HG03175 (cell line): ENCODE results near the gene FOXJ1.

Source experiments
- ATAC-seq: cut with Tn5 transposase; IDR thresholded peaks from one replicate; pipeline ENCODE4 v1.9.1; 2021; ENCODE audit warnings: mild to moderate bottlenecking, moderate library complexity; ENCODE audit not compliant: unreplicated experiment

FOXJ1 gene

DNA sequence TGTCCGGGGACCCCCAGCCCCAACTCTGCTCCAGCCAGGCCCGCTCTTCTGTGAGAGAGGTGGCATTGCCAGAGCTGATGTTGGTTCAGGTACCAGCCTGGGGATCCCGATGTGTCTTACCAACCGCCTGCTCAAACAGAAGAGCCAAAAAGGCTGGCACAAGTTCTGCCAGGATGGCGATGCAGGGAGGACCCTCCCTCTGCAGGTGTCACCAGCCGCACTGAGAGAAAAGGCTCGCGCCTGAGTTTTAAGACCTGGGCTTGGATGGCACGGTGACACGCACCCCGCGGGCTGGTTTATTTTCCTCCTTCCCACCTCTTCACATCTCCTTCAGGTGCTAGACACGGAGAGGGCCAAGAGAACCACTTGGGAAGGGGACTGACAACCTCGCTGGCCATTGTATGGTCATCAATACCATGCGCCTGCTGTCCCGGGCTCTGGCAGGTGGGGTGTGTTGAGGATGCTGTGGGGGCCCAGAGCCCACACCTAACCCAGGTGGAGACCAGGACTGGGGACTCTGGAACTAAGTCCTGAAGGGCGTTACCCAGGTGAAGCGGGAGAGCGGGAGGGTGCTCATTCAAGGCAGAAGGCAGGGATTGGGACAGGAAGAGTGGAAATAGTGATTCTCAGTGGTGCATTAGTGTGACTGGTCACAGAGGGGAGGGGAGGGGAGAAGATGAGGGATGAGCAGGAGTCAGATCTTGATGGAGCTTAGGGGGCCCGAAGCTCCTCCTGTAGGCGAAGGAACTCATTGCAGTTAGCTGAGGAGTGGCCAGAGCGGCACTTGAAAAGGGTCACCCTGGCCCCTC is 16.3 kb downstream of the FOXJ1 start:
- no peak for ATAC-seq

DNA sequence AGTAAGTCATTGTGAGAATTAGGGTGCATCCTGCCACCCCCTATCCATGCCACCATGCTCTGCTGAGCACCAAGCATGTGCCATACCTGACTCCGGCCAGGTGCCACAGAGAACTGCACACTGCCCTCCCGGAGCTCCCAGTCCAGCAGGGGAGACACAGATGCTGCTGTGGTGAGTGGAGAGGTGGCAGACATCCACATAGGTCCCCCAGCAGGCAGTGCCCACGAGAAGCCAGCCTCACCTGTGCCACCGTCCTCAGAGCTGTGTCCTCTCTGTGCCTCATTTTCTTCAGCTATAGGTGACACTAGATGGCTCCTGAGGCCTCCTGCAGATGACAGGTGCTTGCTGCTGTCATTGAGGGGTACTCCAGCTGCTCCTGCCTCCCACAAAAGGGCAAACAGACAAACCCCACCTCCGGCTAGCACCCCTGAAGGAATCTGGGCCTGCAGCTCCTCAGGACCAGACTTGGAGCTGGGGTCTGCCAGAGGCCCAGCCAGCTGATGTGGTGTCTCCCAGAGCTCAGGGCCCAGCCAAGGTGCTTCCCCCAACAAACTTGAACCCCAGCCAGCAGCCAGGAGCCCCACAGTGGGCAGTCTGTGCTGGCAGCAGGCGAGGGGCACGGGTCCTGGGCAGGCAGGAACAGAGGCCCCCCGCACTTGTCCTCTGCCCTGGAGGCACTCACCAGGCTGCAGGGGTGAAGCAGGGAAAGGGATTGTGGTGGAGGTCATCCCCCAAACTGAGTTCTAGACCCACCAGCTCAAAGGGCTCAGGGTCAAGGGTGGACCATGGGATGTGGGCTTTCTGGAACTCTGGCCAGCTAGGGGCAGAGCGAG is 17.1 kb downstream of the FOXJ1 start:
- ATAC-seq, result no peak

DNA sequence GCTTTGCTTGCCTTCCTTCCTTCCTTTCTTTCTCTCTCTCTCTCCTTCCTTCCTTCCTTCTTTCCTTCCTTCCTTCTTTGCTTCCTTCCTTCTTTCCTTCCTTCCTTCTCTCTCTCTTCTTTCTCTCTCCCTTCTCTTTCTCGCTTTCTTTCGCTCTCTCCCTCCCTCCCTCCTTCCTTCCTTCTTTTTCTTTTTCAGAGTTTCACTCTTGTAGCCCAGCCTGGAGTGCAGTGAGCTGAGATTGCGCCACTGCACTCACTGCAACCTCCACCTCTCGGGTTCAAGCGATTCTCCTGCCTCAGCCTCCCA is 17.9 kb downstream of the FOXJ1 start:
- no peak for ATAC-seq

DNA sequence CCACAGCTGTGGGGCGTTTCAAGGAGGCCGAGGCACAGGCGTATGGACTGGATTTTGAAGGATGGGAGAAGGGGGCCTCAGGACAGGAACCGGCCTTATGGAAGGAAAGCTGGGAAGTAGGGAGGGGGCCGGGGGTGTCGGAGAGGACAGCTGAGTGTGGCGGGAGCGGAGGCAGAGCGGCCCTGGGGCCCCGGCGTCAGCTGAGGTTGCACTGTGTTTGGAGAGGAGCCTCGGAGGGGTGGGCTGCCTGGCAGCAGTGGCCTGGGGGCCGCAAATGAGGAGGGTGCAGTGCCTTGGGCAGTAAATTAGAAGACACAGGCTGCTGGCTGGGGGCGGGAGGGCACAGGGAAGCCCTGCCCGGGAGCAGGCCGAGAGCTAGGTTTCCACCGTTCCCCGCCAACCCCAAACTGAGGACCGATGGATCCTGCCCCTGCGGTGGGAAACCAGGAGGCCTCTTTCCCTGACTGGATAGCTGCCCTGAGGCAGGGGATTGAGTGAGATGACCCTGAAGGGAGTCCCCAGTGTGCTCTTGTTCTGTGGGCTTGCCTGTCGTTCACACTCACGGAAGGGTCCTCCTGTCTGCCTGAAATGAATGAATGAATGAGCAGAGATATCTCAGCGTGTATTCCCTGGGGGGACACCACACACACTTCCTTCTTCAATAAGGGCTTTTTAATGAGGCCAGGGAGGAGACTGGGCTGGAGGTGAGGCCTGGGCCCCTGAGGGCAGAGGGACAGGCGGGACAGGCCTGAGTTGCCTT is 18.4 kb downstream of the FOXJ1 start:
- ATAC-seq, result no peak

DNA sequence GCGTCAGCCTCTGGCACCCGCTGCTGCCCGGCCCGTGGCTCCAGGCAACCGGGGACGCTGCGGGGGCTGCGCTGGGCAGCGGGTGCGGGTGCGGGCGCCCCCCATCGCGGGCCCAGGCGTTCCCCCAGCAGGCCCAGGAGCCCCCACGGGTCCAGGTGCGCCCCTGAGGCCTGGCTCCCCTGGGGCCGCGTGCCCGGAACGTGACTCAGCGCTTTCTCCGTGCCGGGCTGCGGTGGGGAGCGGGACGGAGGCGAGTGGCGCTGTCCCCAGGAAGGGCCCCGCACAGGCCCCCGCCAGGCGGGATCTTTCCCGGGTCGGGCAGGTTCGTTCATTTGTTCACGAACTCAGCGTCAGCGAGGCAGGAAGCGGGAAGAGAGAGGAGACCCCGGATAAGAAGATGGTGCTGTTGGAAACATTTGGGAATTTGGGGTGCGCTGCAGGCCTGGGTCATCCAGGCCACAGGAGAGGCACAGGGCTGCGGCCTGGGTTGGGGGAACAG is 19.1 kb downstream of the FOXJ1 start:
- peak; percentile 16 for ATAC-seq

DNA sequence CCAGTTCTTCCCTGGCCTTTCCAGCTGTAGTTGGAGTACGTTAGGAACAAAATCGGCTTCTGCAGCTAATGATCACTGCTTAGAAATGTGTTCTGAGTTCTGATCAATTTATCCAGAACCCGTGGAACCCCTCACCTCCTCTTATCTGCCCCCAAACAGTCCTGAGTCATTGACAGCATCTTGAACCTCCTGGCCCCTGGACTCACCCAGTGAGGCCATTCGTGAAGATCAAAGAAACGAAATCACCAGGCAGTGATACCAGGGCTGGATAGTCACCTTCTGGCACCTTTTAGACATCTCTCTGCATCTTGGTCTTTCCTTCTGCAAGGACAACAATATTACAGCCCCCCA is 20.4 kb downstream of the FOXJ1 start:
- no peak for ATAC-seq

DNA sequence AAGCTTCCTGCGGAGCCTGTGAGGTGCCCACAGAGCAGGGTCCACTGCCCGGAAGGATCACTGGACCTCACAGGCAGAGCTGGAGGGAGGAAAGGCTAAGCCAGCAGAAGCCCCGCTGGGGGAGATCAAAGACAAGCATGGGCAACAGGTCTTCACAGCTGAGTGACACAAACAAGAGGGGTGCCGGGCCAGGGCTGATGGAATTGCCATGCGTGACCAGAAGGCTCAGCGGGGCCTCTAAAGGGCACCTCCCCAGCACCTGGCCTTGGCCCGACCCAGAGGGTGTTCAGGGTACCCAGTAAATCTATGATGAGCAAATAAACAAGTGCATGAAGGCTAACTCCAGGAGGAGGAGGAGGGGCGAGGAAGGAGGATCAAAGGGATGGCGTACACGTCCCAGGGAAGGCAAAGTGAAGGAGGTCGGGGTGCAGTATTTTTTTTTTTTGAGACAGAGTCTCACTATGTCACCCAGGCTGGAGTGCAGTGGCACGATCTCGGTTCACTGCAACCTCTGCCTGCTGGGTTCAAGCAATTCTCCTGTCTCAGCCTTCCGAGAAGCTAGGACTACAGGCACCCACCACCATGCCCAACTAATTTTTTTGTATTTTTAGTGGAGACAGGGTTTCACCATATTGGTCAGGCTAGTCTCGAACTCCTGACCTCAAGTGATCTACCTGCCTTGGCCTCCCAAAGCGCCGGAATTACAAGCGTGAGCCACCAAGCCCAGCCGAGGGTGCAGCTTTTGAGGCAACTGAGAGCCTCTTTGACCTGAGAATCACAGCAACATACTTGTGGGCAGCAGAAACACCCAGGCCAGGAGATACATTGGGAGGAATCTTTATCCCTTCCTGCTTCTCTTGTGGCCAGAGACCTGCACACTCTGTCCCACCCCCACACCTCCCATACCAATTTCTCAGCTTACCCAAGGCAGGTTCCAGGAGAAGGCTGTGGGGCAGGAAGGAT is 21.4 kb downstream of the FOXJ1 start:
- ATAC-seq, result no peak

DNA sequence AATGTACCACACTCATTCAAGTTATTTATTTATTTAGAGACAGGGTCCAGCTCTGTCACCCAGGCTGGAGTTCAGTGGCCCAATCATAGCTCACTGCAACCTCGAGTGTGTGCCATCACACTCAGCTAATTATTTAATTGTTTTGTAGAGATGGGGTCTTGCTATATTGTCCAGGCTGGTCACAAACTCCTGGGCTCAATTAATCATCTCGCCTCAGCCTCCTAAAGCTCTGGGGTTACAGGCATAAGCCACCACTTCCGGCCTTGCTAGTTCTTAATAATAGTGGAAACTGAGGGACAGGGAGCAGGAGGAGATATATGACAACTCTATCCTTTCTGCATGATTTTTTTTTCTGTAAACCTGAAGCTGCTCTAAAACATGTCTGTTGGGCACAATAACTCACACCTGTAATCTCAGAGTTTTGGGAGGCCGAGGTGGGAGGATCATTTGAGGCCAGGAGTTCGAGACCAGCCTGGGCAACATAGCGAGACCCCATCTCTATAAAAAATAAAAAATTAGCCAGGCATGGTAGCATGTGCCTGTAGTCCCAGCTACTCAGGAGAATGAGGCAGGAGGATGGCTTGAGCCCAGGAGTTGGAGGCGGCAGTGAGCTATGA is 25.8 kb downstream of the FOXJ1 start:
- no peak for ATAC-seq

DNA sequence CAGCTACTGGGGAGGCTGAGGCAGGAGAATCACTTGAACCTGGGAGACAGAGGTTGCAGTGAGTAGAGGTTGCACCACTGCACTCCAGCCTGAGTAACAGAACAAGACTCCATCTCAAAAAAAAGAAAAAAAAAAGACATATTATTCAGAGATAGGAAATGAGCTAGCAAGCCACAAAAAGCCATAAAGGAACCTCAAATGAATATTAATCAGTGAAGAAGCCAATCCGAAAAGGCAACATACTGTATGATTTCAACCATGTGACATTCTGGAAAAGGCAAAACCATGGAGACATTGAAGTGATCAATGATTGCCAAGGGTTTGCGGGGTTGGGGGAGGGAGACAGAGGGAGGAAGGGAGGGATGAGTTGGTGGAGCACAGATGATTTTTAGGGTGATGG is 29.1 kb downstream of the FOXJ1 start:
- ATAC-seq, result no peak

DNA sequence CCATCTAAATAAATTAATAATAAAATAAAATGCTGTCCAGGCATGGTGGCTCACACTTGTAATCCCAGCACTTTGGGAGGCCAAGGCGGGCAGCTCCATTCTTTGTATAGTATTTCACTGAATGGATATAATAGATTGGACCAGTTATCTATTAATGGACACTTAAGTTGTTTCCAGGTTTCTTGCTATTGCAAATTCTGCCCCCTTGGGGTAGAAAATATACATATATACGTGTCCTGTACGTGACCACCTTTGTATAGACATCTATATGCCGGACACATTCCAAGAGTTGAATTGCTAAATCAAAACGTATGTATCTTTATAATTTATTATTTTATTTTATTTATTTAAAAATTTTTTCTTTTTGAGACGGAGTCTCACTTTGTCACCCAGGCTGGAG is 33.5 kb downstream of the FOXJ1 start:
- ATAC-seq, result no peak

DNA sequence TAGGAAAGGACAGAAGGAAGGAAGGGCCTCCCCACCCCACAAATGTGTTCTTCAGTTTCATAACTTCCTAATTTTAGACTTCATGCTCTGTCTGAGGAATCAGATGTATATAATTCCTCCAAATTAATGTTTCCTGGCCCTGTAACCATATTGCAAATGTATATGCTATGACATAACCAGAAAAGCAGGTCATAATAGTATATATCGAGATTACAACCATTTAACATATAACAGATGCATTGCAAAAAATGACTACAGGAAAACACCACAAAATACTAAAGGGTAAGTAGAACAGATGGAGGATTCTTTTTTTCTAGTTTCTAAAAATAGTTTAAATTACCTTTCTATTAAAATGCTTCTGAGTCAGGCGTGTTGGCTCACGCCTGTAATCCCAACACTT is 34.3 kb downstream of the FOXJ1 start:
- no peak for ATAC-seq

DNA sequence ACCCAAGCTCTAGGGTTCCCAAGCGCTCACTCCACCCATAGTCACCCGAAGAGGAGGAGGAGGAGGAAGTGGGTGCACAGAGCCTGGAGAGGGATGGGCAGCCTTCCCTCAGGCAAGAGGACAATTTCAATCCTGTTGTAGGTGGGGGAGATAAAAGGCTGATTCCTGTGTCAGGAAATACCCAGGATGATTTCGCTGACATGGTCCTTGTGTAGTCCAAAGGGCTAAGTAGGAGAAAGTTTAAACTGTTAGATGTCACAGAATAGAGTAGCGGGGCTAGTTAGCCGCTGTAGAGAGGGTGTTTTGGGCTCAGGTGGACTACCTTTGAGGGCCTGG is 36.2 kb downstream of the FOXJ1 start:
- ATAC-seq, result no peak

DNA sequence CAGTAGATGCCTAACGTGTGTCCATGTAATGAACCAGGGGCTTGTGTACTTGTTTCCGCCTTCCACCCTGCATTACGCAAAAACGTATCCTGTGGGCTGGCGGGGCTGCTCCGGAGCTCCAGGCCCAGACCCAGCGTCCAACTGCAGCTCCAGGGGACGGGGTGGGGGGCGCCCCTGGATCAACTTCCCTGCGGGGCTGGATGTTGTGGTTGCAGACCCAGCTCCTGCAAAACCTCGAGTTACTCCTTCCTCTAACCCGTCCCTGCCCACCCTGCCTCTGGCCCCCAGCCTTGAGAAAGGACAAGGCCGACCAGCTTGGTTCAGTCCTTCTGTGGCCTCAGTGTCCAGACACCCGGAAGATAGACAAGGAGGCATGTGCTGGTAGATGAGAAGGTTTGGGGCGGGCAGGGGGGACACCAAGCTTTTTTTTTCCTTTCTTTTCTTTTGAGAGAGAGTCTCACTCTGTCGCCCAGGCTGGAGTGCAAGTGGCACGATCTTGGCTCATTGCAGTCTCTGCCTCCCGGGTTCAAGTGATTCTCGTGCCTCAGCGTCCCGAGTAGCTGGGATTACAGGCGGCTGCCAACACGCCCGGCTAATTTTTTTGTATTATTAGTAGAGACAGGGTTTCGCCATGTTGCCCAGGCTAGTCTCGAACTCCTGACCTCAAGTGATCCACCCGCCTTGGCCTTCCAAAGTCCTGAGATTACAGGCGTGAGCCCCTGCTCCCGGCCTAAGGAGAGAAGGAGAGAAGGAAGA is 36.7 kb downstream of the FOXJ1 start:
- no peak for ATAC-seq

DNA sequence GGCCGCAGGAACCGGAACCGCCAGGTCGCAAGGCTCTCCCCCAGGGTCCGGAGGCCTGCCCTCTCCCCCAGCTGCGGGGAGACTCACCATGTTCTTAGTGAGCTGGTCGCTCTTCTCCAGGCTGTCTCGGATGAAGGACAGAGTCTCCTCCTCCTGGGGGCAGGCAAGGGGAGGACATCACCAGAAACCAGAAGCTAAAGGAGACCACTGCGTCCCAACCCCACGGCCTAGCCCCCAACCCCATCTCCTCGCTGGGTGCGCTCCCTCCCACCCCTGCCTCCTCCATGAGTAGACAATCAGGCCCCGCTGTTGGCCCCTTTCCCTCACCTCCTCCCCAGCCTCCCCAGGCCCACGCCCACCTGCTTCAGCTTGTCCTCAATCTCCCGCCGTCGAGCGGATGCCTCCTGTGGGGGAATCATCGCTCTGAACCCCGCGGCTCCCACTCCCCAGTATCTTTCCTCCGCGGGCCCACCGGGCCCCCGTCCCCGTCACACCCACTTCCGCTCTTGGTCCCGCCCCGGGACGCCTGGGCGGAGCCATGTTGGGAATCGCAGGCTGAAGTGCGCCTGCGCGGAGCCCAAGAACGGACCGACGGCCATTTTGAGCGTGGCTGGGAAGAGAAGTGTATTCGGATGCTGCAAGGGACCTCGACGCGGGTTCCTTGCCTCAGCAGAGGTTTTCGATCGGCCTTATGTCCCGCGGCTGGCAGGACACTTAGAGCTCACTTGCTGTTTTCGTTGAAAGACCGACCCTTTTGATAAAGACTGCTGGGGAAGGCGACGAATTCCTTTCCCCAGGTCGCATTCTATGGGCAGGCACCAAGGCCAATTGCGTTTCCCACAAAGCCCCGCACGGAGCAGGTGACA is 37.5 kb downstream of the FOXJ1 start, which contains the start of gene EXOC7:
Gene EXOC7, minus strand, starts transcription at position 514 of the 866 bp plus-strand sequence. Its CDS starts 95 bp downstream, at position 419.
- peak; percentile 79 for ATAC-seq

DNA sequence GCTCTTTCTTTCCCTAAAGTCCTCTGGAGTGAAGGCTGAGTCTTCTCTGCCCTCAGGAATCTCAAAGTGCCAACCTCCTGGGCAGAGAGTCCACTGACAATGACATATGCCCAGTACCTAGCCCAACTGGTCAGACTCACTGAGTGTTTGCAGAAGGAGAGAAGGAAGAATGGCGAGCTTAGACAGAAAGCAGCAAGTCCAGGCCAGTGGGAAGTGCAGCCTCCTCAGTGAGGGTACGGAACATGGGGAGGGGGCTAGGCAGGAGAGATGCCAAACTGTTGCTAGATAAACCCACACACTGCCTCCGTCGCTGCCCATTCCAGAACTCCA is 38.1 kb downstream of the FOXJ1 start:
- no peak for ATAC-seq

DNA sequence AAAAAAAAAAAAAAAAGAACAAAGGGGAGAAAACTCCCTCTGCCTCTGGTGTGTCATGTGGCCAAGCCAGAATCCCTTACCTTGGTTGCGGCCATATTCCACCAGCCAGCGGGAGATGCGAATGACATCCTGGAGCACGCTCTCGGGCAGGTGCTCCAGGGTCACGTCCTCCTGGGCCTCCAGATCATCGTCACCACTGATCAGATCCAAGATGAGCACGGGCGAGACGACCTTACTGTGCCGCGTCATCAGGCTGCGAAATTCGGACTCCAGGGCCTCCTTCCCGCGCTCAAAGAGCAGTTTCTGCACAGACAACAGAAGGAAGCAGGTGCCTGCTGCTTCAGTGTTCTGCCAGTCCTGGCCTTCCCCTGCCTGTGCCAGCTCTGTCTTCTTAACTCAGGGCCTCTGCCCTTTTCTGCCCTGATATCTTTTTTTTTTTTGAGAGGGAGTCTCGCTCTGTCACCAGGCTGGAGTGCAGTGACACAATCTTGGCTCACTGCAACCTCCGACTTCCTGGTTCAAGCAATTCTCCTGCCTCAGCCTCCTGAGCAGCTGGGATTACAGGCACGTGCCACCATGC is 43.2 kb downstream of the FOXJ1 start:
- ATAC-seq, result no peak

DNA sequence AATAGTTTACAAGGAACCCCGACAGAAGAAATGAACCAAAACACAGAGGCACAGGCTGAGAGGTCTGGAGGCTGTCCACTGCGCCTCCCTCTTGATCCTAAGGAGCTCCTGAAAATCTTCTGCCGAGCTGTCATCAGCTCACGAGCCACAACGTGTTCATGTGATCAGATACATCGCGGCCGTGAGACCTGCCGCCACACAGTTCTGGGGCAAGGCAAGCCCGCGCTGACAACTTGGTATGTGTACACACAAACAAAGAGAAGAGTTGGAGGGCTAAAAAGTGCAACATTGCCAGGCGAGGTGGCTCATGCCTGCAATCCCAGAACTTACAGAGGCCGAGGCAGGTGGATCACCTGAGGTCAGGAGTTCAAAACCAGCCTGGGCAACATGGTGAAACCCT is 45.1 kb downstream of the FOXJ1 start:
- no peak for ATAC-seq

DNA sequence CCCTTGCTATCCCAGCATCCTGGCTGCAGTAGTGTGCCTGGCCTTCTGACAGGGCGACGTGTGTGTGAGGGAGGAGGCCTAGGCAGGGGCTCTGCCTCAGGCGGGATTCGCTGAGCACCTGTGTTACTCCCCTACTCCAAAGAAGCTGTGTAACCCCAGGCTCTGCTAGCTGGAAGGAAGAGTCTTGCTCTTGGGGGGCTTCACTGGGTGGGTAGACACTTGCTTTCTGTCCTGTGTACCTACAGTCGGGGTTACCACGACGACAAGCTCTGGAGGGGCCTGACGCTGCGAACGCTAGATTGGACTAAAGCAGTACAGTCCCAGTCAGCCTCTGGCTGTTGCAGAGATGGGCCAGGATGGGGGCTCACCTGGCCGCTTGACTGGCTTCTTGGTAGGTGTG is 47.0 kb downstream of the FOXJ1 start:
- ATAC-seq, result no peak
